Measurements from ENCODE around the gene ADAM10.

- TF ChIP-seq ZNF232 (CRISPR knock-in tag; IDR thresholded peaks at IDR 0.05) (no peak), USF1 (CRISPR knock-in tag; IDR thresholded peaks at IDR 0.05) (no peak), CTCF (IDR thresholded peaks at IDR 0.05) (no peak), NFYB (CRISPR knock-in tag; conservative IDR thresholded peaks at IDR 0.05; ENCODE audit: low read depth) (no peak), TEAD4 (CRISPR knock-in tag; IDR thresholded peaks at IDR 0.05) (no peak), ZNF121 (CRISPR knock-in tag; IDR thresholded peaks at IDR 0.05) (no peak), ZNF263 (CRISPR knock-in tag; IDR thresholded peaks at IDR 0.05; ENCODE audit: low read depth) (no peak), CREB1 (CRISPR knock-in tag; IDR thresholded peaks at IDR 0.05) (no peak)
Observed at GRCh38 chr15:58587486-58587885, 162.0 kb downstream of the ADAM10 start.
